Tracheal epithelial cell (primary cell): ENCODE measurements around the gene MALAT1. TPM values are rescaled to one million over a fixed set of nuclear protein-coding genes. Genes with fewer than 3 reads are reported as not detected.

Source experiments
- total RNA-seq: library from RNA; depleted of rRNA; stranded (reverse); fragments of >200 nt; gene quantifications from 2 replicates; pipeline ENCODE4 v1.2.1, GENCODE V29; 2014

The MALAT1 gene
- 4,567 and 7,714 TPM in 2 replicates for total RNA-seq

DNA sequence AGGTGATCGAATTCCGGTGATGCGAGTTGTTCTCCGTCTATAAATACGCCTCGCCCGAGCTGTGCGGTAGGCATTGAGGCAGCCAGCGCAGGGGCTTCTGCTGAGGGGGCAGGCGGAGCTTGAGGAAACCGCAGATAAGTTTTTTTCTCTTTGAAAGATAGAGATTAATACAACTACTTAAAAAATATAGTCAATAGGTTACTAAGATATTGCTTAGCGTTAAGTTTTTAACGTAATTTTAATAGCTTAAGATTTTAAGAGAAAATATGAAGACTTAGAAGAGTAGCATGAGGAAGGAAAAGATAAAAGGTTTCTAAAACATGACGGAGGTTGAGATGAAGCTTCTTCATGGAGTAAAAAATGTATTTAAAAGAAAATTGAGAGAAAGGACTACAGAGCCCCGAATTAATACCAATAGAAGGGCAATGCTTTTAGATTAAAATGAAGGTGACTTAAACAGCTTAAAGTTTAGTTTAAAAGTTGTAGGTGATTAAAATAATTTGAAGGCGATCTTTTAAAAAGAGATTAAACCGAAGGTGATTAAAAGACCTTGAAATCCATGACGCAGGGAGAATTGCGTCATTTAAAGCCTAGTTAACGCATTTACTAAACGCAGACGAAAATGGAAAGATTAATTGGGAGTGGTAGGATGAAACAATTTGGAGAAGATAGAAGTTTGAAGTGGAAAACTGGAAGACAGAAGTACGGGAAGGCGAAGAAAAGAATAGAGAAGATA lies at the start of gene MALAT1:
Gene MALAT1 (plus strand): TSS at position 69 of the 736 bp plus-strand sequence.

DNA sequence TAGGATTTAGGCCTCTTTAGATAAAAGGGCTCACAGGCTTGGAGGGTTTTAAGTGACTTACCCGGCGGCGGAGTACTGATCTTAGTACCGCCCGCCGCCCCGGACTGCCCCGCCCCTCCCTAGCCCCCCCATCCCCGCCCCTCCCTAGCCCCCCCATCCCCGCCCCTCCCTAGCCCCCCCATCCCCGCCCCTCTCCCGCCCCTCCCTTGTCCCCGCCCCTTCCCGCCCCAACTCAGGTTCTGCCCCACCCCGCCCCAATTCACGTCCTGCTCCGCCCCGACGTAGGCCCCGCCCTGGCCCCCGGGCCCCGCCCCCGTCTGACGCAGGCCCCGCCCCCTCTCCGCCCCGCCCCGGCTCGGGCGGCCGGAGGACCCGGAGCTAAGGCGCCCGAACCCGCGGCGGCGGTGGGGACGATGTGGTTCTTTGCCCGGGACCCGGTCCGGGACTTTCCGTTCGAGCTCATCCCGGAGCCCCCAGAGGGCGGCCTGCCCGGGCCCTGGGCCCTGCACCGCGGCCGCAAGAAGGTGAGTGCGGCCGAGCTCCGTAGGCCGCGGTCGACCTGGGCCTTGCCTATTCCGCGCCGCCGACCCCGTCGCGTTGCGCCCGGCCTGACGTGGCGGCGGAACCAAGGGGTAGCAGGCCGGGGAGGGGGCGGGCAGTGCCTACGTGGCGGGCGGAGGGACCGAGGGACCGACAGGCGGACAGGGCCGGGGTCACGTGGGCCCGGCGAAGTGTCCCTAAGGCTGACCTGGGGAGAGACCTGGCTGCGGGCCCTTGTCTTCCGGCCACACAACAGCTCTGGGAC lies 26.1 kb downstream of the MALAT1 start, which contains the start of gene SCYL1:
Gene SCYL1 (plus strand): TSS at position 343 of the 805 bp plus-strand sequence. CDS start 71 bp downstream, at position 414.

Other genes with a start within 250 kb of the MALAT1 start
- 2.2 and 3.0 TPM in 2 replicates for gene POLA2, start 237.1 kb upstream of the MALAT1 start, total RNA-seq
- 2.6 and 9.9 TPM in 2 replicates for gene CDC42EP2, start 184.2 kb upstream of the MALAT1 start, total RNA-seq
- 24.8 and 29.8 TPM in 2 replicates for gene DPF2, start 165.2 kb upstream of the MALAT1 start, total RNA-seq
- under 0.01 and 0.43 TPM in 2 replicates for gene TIGD3, start 144.3 kb upstream of the MALAT1 start, total RNA-seq
- under 0.01 and 1.9 TPM in 2 replicates for gene SLC25A45, start 116.4 kb upstream of the MALAT1 start, total RNA-seq
- gene FRMD8, start 112.4 kb upstream of the MALAT1 start, total RNA-seq: 52.2 and 169 TPM in 2 replicates
- 49.2 and 67.4 TPM in 2 replicates for gene NEAT1, start 76.2 kb upstream of the MALAT1 start, total RNA-seq
- gene SCYL1, start 26.0 kb downstream of the MALAT1 start, total RNA-seq: 58.4 and 75.9 TPM in 2 replicates
- gene LTBP3, start 59.3 kb downstream of the MALAT1 start, total RNA-seq: 19.8 and 39.0 TPM in 2 replicates
- 63.3 and 88.9 TPM in 2 replicates for gene ZNRD2, start 71.4 kb downstream of the MALAT1 start, total RNA-seq
- gene FAM89B, start 73.5 kb downstream of the MALAT1 start, total RNA-seq: 12.1 and 17.6 TPM in 2 replicates
- gene EHBP1L1, start 77.0 kb downstream of the MALAT1 start, total RNA-seq: 60.1 and 66.3 TPM in 2 replicates
- 0.48 and 3.2 TPM in 2 replicates for gene KCNK7, start 96.8 kb downstream of the MALAT1 start, total RNA-seq
- 15.6 and 33.7 TPM in 2 replicates for gene MAP3K11, start 115.2 kb downstream of the MALAT1 start, total RNA-seq
- 11.3 and 15.4 TPM in 2 replicates for gene PCNX3, start 116.7 kb downstream of the MALAT1 start, total RNA-seq
- 20.2 and 22.8 TPM in 2 replicates for gene SIPA1, start 139.1 kb downstream of the MALAT1 start, total RNA-seq
- gene RELA, start 163.9 kb downstream of the MALAT1 start, total RNA-seq: 10.7 and 19.0 TPM in 2 replicates
- 33.0 and 43.6 TPM in 2 replicates for gene KAT5, start 213.2 kb downstream of the MALAT1 start, total RNA-seq
- gene RNASEH2C, start 221.8 kb downstream of the MALAT1 start, total RNA-seq: 13.9 and 42.2 TPM in 2 replicates